Measurements from ENCODE around the gene INPP5F. TPM values are rescaled to one million over a fixed set of nuclear protein-coding genes. Genes with fewer than 3 reads are reported as not detected.

Gene INPP5F
- total and polyA plus RNA-seq, 2 experiments from 2014 or later, result 8.5 to 10.9 TPM

- WGBS, 2 experiments (ENCODE audit: low coverage in 1 of 2, low lambda C conversion rate in 2 of 2, missing lambda C conversion rate in 2 of 2), result 31 to 32% methylated on average over 9 of the region's 9 CpGs
- no peaks in the 10 kb centered on the region for H3K36me3 ChIP-seq (ENCODE audit: low read depth)
- TF ChIP-seq EZH2phosphoT487 (IDR thresholded peaks at IDR 0.05; ENCODE audit: insufficient read depth, low read depth) (no peak), EZH2 (IDR thresholded peaks at IDR 0.05; ENCODE audit: insufficient read depth, poor library complexity, severe bottlenecking) (no peak)
- H3K9me2 ChIP-seq (ENCODE audit: insufficient read depth), result no peaks in the 10 kb centered on the region
- peak overlapping the region; percentile 54 for H2AFZ ChIP-seq
- peak; percentile 86 for DNase-seq
- no peaks in the 10 kb centered on the region for H3F3A ChIP-seq (ENCODE audit: insufficient read depth)
- H3K27ac ChIP-seq, result no peak overlapping the region
- H3K27me3 ChIP-seq (replicated peaks; ENCODE audit: insufficient read depth), result no peaks in the 10 kb centered on the region
- H4K20me1 ChIP-seq (ENCODE audit: insufficient read depth), result no peaks in the 10 kb centered on the region
- H3K9ac ChIP-seq, result no peak overlapping the region
- in situ Hi-C loops (cut with MboI), result no loop called here
- H3K4me3 ChIP-seq, result no peak overlapping the region
- H3K4me2 ChIP-seq (ENCODE audit: unreplicated experiment), result no peak overlapping the region
- H3K9me3 ChIP-seq (ENCODE audit: low read depth), result no peaks in the 10 kb centered on the region
- no peaks in the 10 kb centered on the region for H3K79me2 ChIP-seq (ENCODE audit: insufficient read depth)
- H3K4me1 ChIP-seq (ENCODE audit: insufficient read depth), result 0 out of 2 replicates have a peak, but pooled peaks cover 4% of the 10 kb centered on the region
Measured at GRCh38 chr10:119750391-119751230, 24.8 kb downstream of the INPP5F start.

GRCh38 chr10:119753309-119753708 is 27.5 kb downstream of the INPP5F start:
- no peak overlapping the region for H3K9ac ChIP-seq
- H4K20me1 ChIP-seq (ENCODE audit: insufficient read depth), result no peaks in the 10 kb centered on the region
- no peak for TF ChIP-seq EZH2phosphoT487 (IDR thresholded peaks at IDR 0.05; ENCODE audit: insufficient read depth, low read depth)
- no peak for TF ChIP-seq EZH2 (IDR thresholded peaks at IDR 0.05; ENCODE audit: insufficient read depth, poor library complexity, severe bottlenecking)
- no peaks in the 10 kb centered on the region for H3K9me3 ChIP-seq (ENCODE audit: low read depth)
- H3F3A ChIP-seq (ENCODE audit: insufficient read depth), result no peaks in the 10 kb centered on the region
- H2AFZ ChIP-seq, result no peak overlapping the region
- in situ Hi-C loops (cut with MboI), result no loop called here
- 0 out of 2 replicates have a peak, but pooled peaks cover 4% of the 10 kb centered on the region for H3K4me1 ChIP-seq (ENCODE audit: insufficient read depth)
- H3K9me2 ChIP-seq (ENCODE audit: insufficient read depth), result no peaks in the 10 kb centered on the region
- no peak for DNase-seq
- no peak overlapping the region for H3K4me3 ChIP-seq
- no peaks in the 10 kb centered on the region for H3K27me3 ChIP-seq (replicated peaks; ENCODE audit: insufficient read depth)
- no peaks in the 10 kb centered on the region for H3K79me2 ChIP-seq (ENCODE audit: insufficient read depth)
- no peak overlapping the region for H3K27ac ChIP-seq
- no peak overlapping the region for H3K4me2 ChIP-seq (ENCODE audit: unreplicated experiment)
- WGBS, 2 experiments (ENCODE audit: low coverage in 1 of 2, low lambda C conversion rate in 2 of 2, missing lambda C conversion rate in 2 of 2), result 62 to 79% methylated on average over 2 of the region's 2 CpGs
- H3K36me3 ChIP-seq (ENCODE audit: low read depth), result no peaks in the 10 kb centered on the region

- H4K20me1 ChIP-seq (ENCODE audit: insufficient read depth), result no peaks in the 10 kb centered on the region
- H3K9me2 ChIP-seq (ENCODE audit: insufficient read depth), result no peaks in the 10 kb centered on the region
- WGBS, 2 experiments (ENCODE audit: low coverage in 1 of 2, low lambda C conversion rate in 2 of 2, missing lambda C conversion rate in 2 of 2), result 93 to 98% methylated on average over 5 of the region's 5 CpGs
- H3K4me1 ChIP-seq (ENCODE audit: insufficient read depth), result 0 out of 2 replicates have a peak, but pooled peaks cover 4% of the 10 kb centered on the region
- no peak overlapping the region for H3K27ac ChIP-seq
- H3K4me2 ChIP-seq (ENCODE audit: unreplicated experiment), result no peak overlapping the region
- no peaks in the 10 kb centered on the region for H3K79me2 ChIP-seq (ENCODE audit: insufficient read depth)
- in situ Hi-C loops (cut with MboI), result no loop called here
- no peak for DNase-seq
- no peak overlapping the region for H3K9ac ChIP-seq
- H3K9me3 ChIP-seq (ENCODE audit: low read depth), result no peaks in the 10 kb centered on the region
- TF ChIP-seq EZH2 (IDR thresholded peaks at IDR 0.05; ENCODE audit: insufficient read depth, poor library complexity, severe bottlenecking) (no peak), EZH2phosphoT487 (IDR thresholded peaks at IDR 0.05; ENCODE audit: insufficient read depth, low read depth) (no peak)
- H3K27me3 ChIP-seq (replicated peaks; ENCODE audit: insufficient read depth), result no peaks in the 10 kb centered on the region
- H3F3A ChIP-seq (ENCODE audit: insufficient read depth), result no peaks in the 10 kb centered on the region
- no peak overlapping the region for H2AFZ ChIP-seq
- H3K4me3 ChIP-seq, result no peak overlapping the region
- H3K36me3 ChIP-seq (ENCODE audit: low read depth), result no peaks in the 10 kb centered on the region
Measured at GRCh38 chr10:119754085-119754484, 28.2 kb downstream of the INPP5F start.

DNA sequence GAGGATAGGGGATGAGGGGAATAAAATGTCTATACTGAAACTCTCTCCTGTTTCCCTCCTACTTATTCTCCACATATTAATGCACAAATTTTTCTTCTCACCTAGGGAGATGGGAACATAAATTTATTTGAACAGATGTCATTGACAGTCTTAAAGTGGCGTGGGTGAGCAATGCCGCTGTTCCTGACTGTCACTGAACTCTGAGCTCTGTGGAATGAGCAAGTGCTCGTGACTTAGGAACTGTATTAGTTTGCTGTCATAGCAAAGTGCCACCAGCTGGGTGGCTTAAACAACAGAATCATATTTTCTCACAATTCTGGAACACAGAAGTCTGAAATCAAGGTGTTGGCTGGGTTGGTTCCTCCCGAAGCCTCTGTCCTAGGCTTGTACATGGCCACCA is 29.1 kb downstream of the INPP5F start:
- 0 out of 2 replicates have a peak, but pooled peaks cover 4% of the 10 kb centered on the region for H3K4me1 ChIP-seq (ENCODE audit: insufficient read depth)
- no peak overlapping the region for H2AFZ ChIP-seq
- H3K4me3 ChIP-seq, result no peak overlapping the region
- H3K9ac ChIP-seq, result no peak overlapping the region
- no peaks in the 10 kb centered on the region for H3K36me3 ChIP-seq (ENCODE audit: low read depth)
- TF ChIP-seq EZH2phosphoT487 (IDR thresholded peaks at IDR 0.05; ENCODE audit: insufficient read depth, low read depth) (no peak), EZH2 (IDR thresholded peaks at IDR 0.05; ENCODE audit: insufficient read depth, poor library complexity, severe bottlenecking) (no peak)
- in situ Hi-C loops (cut with MboI), result no loop called here
- no peaks in the 10 kb centered on the region for H3F3A ChIP-seq (ENCODE audit: insufficient read depth)
- 95 to 96% methylated on average over 4 of the region's 4 CpGs for WGBS, 2 experiments (ENCODE audit: low coverage in 1 of 2, low lambda C conversion rate in 2 of 2, missing lambda C conversion rate in 2 of 2)
- no peaks in the 10 kb centered on the region for H4K20me1 ChIP-seq (ENCODE audit: insufficient read depth)
- no peak overlapping the region for H3K27ac ChIP-seq
- no peaks in the 10 kb centered on the region for H3K27me3 ChIP-seq (replicated peaks; ENCODE audit: insufficient read depth)
- DNase-seq, result no peak
- no peaks in the 10 kb centered on the region for H3K79me2 ChIP-seq (ENCODE audit: insufficient read depth)
- no peak overlapping the region for H3K4me2 ChIP-seq (ENCODE audit: unreplicated experiment)
- H3K9me3 ChIP-seq (ENCODE audit: low read depth), result no peaks in the 10 kb centered on the region
- no peaks in the 10 kb centered on the region for H3K9me2 ChIP-seq (ENCODE audit: insufficient read depth)
